Progenitor cell of endocrine pancreas (in vitro differentiated cells): ENCODE data around the gene ABCA1. TPM values are rescaled to one million over a fixed set of nuclear protein-coding genes. Genes with fewer than 3 reads are reported as not detected.
"Not testable (repeated sequence)": the region's sequence is repeated elsewhere in the genome, so short reads cannot be mapped to it uniquely, and the experiment has no call there.

Experiments used
- DNase-seq: peaks from one replicate; pipeline ENCODE4 v3.0.0; 2021; ENCODE audit warnings: low spot score; ENCODE audit not compliant: unreplicated experiment
- H3K27ac Mint-ChIP-seq: 2 replicates; pipeline ENCODE4 v1.8.0; 2021; ENCODE audit warnings: mild to moderate bottlenecking, moderate library complexity, mixed read lengths
- H3K27me3 Mint-ChIP-seq: 2 replicates; pipeline ENCODE4 v1.8.0; 2021; ENCODE audit warnings: mixed read lengths
- H3K36me3 Mint-ChIP-seq: 2 replicates; pipeline ENCODE4 v1.8.0; 2022; ENCODE audit warnings: mixed read lengths; ENCODE audit not compliant: insufficient read depth
- H3K4me1 Mint-ChIP-seq: 2 replicates; pipeline ENCODE4 v1.8.0; 2021; ENCODE audit warnings: low read depth, mixed read lengths
- H3K4me3 Mint-ChIP-seq: 2 replicates; pipeline ENCODE4 v1.8.0; 2021; ENCODE audit warnings: low read depth, mild to moderate bottlenecking, moderate library complexity, mixed read lengths
- H3K9me3 Mint-ChIP-seq: 2 replicates; pipeline ENCODE4 v1.8.0; 2021; ENCODE audit warnings: low read depth, mixed read lengths
- total RNA-seq: library from RNA; stranded (reverse); gene quantifications from 2 replicates; pipeline ENCODE4 v1.2.1, GENCODE V29; 2021
- TF ChIP-seq, protein P1 (sequence below): fragments of 200-600 bp; sonication (generic); IDR thresholded peaks from one replicate; pipeline ENCODE4 v1.5.0; 2021; ENCODE audit warnings: antibody characterized with exemption, mild to moderate bottlenecking; ENCODE audit not compliant: unreplicated experiment

ABCA1 gene
- total RNA-seq, 1 donor from 2014 or later, result 41.1 TPM

DNA sequence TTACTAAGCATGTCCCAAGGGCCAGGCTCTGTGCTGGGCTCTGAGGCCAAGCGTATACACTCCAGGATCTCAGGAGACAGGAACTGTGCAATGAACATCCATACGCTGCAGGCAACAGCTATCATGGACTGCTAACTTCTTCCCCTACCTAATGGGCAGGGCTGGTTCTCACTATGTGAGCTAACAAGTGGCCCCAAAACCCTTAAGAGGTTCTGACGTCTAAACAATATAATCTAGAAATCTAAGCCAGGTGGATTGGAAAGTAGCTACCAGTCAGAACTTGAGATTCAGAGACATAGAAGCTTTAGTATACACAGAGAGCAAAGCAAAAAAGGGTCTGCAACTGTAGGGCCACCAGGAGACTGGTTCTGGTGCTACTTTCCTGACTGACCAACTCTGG, 27.6 kb downstream of the ABCA1 start:
- H3K36me3 Mint-ChIP-seq, result peaks cover 2% of the 10 kb centered on the region
- no peaks in the 10 kb centered on the region for H3K9me3 Mint-ChIP-seq
- H3K27ac Mint-ChIP-seq, result peak overlapping the region; percentile 56
- H3K4me1 Mint-ChIP-seq, result peaks cover 23% of the 10 kb centered on the region
- no peak overlapping the region for H3K4me3 Mint-ChIP-seq
- DNase-seq, result no peak
- TF ChIP-seq, protein P1, sequence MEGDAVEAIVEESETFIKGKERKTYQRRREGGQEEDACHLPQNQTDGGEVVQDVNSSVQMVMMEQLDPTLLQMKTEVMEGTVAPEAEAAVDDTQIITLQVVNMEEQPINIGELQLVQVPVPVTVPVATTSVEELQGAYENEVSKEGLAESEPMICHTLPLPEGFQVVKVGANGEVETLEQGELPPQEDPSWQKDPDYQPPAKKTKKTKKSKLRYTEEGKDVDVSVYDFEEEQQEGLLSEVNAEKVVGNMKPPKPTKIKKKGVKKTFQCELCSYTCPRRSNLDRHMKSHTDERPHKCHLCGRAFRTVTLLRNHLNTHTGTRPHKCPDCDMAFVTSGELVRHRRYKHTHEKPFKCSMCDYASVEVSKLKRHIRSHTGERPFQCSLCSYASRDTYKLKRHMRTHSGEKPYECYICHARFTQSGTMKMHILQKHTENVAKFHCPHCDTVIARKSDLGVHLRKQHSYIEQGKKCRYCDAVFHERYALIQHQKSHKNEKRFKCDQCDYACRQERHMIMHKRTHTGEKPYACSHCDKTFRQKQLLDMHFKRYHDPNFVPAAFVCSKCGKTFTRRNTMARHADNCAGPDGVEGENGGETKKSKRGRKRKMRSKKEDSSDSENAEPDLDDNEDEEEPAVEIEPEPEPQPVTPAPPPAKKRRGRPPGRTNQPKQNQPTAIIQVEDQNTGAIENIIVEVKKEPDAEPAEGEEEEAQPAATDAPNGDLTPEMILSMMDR, result no peak
- H3K27me3 Mint-ChIP-seq, result no peaks in the 10 kb centered on the region

DNA sequence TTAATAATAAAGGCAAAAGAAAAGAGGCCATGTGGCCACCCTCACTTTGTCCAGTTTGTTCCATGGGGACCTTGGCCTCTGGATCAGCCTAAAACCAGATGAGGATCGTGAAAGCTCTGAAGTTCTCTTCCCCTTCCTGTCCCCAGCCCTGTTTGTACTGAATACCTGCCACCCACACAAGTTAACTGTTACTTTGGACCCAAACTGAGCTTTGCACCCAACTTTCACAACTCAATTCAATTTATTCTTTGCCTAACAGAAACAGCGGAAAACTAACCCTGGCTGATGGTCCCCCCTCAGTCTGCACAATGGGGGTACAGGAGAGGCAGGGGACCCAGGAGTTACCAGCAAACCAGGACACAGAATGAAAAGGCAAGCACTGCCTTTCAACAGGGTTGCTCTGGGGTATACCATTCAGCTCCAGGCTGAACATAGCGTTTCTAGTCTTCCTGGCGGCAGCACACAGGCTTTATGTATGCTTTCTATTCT, 28.2 kb downstream of the ABCA1 start:
- TF ChIP-seq, protein P1, result no peak
- no peaks in the 10 kb centered on the region for H3K27me3 Mint-ChIP-seq
- H3K27ac Mint-ChIP-seq, result peak overlapping the region; percentile 56
- H3K4me3 Mint-ChIP-seq, result no peak overlapping the region
- DNase-seq, result no peak
- peaks cover 22% of the 10 kb centered on the region for H3K4me1 Mint-ChIP-seq
- no peaks in the 10 kb centered on the region for H3K9me3 Mint-ChIP-seq
- peaks cover 3% of the 10 kb centered on the region for H3K36me3 Mint-ChIP-seq

DNA sequence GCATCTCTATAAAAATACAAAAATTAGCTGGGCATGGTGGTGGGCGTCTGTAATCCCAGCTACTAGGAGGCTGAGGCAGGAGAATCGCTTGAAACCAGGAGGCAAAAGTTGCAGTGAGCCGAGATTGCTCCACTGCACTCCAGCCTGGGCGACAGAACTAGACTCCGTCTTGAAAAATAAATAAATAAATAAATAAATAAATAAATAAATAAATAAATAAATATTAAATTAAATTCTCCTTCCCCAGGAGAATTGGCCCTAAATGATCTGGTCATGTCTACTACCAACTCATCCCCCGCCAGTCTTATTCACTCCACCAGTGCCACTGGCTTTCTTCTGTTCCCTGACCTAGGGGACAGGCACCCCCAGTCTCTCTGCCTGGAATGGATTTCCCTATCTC, 29.6 kb downstream of the ABCA1 start:
- H3K27me3 Mint-ChIP-seq, H3K9me3 Mint-ChIP-seq, DNase-seq, H3K4me3 Mint-ChIP-seq, H3K36me3 Mint-ChIP-seq: not testable (repeated sequence)
- peak overlapping the region; percentile 69 for H3K27ac Mint-ChIP-seq
- H3K4me1 Mint-ChIP-seq, result peaks cover 11% of the 10 kb centered on the region

DNA sequence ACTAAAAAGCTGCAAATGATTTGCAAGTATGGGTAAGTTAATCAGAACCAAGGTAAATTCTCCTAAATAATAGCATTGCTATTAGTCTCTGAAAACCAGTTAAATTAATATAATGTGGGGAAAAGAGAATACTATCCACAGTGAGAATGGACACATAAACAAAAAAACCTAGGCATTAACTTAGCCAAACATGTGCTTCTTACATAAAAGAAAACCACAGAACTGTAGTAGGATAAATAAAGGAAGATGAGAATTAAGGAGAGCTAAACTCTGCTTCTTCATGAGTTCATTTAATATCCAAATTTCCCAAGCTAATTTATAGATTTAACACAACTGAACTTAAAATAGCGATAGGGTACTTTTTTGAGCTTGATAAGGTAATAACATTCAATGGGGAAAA, 31.8 kb downstream of the ABCA1 start:
- Mint-ChIP-seq H3K4me3 (no peak overlapping the region), H3K27ac (no peak overlapping the region), H3K9me3 (no peaks in the 10 kb centered on the region), H3K36me3 (peaks cover 3% of the 10 kb centered on the region), H3K27me3 (no peaks in the 10 kb centered on the region), H3K4me1 (peaks cover 3% of the 10 kb centered on the region)
- TF ChIP-seq, protein P1, result no peak
- DNase-seq, result no peak

DNA sequence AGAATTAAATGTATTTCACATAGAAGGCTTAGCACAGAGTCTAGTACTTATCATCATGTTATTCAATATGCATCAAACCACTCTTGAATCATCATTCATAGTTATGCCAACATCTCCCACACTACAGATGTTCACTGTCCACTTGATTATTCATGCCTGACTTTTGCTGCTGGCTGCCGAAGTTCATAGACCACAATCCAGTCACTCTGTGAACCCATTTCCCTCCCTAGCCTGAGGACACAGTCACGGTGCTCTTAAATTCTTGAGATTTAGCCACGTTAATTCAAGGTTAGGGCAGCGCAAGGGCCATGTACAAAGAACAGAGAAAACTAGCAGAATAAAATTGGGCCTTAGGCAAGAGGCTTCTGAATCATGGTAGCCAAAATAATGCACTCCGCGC, 32.4 kb downstream of the ABCA1 start:
- Mint-ChIP-seq H3K27me3 (no peaks in the 10 kb centered on the region), H3K36me3 (peaks cover 3% of the 10 kb centered on the region), H3K27ac (no peak overlapping the region), H3K4me1 (peaks cover 3% of the 10 kb centered on the region), H3K9me3 (no peaks in the 10 kb centered on the region), H3K4me3 (no peak overlapping the region)
- DNase-seq, result no peak
- TF ChIP-seq, protein P1, result no peak

DNA sequence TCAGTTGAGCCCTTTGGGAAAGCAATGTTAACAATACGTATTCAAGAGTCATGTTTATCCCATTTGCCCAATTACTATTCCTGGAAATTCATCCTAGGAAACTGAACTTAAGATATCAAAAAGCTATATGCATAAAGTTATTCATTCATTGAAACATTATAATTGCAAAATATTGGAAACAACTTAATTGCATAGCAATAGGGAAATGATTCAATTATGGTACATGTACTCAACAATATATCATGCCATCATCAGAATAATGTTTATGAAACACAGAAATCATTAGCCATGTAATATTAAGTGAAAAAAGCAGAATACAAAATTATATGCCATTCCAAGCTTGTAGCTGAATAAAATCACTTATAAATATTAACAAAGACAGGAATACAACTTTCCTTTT, 35.3 kb downstream of the ABCA1 start:
- no peaks in the 10 kb centered on the region for H3K9me3 Mint-ChIP-seq
- H3K4me3 Mint-ChIP-seq, result no peak overlapping the region
- TF ChIP-seq, protein P1, result no peak
- no peak overlapping the region for H3K27ac Mint-ChIP-seq
- peaks cover 4% of the 10 kb centered on the region for H3K36me3 Mint-ChIP-seq
- H3K27me3 Mint-ChIP-seq, result no peaks in the 10 kb centered on the region
- DNase-seq, result no peak
- H3K4me1 Mint-ChIP-seq, result peaks cover 11% of the 10 kb centered on the region
